Neural cell (in vitro differentiated cells): ENCODE measurements around the gene ADIPOR1.

ENCODE experiments used
- CTCF ChIP-seq: fragments of 450-650 bp; IDR thresholded peaks from 2 replicates; pipeline ENCODE4 v1.5.1; 2014; ENCODE audit warnings: antibody characterized with exemption, mild to moderate bottlenecking, moderate library complexity; ENCODE audit not compliant: poor library complexity, severe bottlenecking
- EP300 ChIP-seq: fragments of 450-650 bp; conservative IDR thresholded peaks from 2 replicates; pipeline ENCODE4 v1.6.1; 2014; ENCODE audit warnings: antibody characterized with exemption, mild to moderate bottlenecking, moderate library complexity; ENCODE audit not compliant: poor library complexity, severe bottlenecking
- EZH2 ChIP-seq: fragments of 200-600, 300-800 bp; shearing (Covaris generic), sonication (generic); IDR thresholded peaks from 2 replicates; pipeline ENCODE4 v1.6.1; 2014; ENCODE audit warnings: antibody characterized with exemption, low read length, borderline replicate concordance, mild to moderate bottlenecking; ENCODE audit not compliant: insufficient read depth, poor library complexity, severe bottlenecking
- MXI1 ChIP-seq: fragments of 450-650 bp; conservative IDR thresholded peaks from 2 replicates; pipeline ENCODE4 v1.6.1; 2014; ENCODE audit warnings: antibody characterized with exemption, mild to moderate bottlenecking; ENCODE audit not compliant: poor library complexity, severe bottlenecking
- POLR2AphosphoS5 ChIP-seq: IDR thresholded peaks from 2 replicates; pipeline ENCODE4 v1.6.1; 2012
- RAD21 ChIP-seq: fragments of 450-650 bp; conservative IDR thresholded peaks from 2 replicates; pipeline ENCODE4 v1.6.1; 2014; ENCODE audit warnings: antibody characterized with exemption, mild to moderate bottlenecking, moderate library complexity
- REST ChIP-seq: IDR thresholded peaks from 2 replicates; pipeline ENCODE4 v1.6.1; 2012; ENCODE audit warnings: borderline replicate concordance
- TAF1 ChIP-seq: IDR thresholded peaks from 2 replicates; pipeline ENCODE4 v1.6.1; 2012; ENCODE audit warnings: low read depth

GRCh38 chr1:202979459-202979858 is 21.3 kb upstream of the ADIPOR1 start:
- no peak for TF ChIP-seq CTCF
- TF ChIP-seq TAF1: no peak
- TF ChIP-seq RAD21: no peak
- TF ChIP-seq EP300: no peak
- no peak for TF ChIP-seq EZH2
- TF ChIP-seq POLR2AphosphoS5: no peak
- no peak for TF ChIP-seq REST
- TF ChIP-seq MXI1: no peak
